NCI-H1417 treated with DMSO at 0.1 percent for 48 hours (cell line): ENCODE measurements around the gene FIP1L1.
"Not testable (repeated sequence)": the region's sequence is repeated elsewhere in the genome, so short reads cannot be mapped to it uniquely, and the experiment has no call there.

Source experiments
- DNase-seq: peaks from one replicate; lab custom pipeline; 2025; lab: John Stamatoyannopoulos, UW

FIP1L1 gene, protein sequence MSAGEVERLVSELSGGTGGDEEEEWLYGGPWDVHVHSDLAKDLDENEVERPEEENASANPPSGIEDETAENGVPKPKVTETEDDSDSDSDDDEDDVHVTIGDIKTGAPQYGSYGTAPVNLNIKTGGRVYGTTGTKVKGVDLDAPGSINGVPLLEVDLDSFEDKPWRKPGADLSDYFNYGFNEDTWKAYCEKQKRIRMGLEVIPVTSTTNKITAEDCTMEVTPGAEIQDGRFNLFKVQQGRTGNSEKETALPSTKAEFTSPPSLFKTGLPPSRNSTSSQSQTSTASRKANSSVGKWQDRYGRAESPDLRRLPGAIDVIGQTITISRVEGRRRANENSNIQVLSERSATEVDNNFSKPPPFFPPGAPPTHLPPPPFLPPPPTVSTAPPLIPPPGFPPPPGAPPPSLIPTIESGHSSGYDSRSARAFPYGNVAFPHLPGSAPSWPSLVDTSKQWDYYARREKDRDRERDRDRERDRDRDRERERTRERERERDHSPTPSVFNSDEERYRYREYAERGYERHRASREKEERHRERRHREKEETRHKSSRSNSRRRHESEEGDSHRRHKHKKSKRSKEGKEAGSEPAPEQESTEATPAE

DNA sequence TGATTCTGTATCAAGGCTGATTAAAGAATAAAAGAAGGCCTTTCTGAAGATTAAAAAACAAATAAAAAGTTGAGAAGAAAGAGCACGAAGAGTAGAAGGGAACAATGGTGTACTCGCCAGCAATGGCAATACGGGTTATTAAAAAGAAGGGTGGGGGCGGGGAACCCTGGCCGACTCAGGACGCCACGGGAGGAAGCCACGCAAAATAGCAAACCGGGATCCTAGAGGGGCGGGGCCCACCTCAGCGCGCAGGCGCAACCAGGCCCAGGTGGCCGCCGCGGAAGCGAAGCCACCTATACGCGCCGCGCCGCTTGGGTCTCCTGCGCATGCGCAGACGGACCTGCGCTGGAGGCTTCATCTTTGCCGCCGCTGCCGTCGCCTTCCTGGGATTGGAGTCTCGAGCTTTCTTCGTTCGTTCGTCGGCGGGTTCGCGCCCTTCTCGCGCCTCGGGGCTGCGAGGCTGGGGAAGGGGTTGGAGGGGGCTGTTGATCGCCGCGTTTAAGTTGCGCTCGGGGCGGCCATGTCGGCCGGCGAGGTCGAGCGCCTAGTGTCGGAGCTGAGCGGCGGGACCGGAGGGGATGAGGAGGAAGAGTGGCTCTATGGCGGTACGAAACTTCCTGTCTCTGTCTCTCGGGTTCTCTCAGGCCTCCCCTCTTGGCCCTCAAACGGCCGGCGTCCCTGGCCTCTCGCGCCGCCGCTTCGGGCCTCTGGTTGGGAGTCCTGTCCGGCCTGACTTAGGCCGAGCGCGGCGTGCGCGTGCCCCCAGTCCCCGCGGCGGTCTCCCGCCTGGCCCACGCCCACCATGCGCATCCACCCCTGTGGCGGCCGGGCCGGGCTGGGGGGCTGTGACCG is at the start of gene FIP1L1:
Gene FIP1L1, plus strand, starts transcription at position 323 of the 852 bp plus-strand sequence. Its CDS starts 198 bp downstream, at position 521.
- peak; percentile 58 for DNase-seq

DNA sequence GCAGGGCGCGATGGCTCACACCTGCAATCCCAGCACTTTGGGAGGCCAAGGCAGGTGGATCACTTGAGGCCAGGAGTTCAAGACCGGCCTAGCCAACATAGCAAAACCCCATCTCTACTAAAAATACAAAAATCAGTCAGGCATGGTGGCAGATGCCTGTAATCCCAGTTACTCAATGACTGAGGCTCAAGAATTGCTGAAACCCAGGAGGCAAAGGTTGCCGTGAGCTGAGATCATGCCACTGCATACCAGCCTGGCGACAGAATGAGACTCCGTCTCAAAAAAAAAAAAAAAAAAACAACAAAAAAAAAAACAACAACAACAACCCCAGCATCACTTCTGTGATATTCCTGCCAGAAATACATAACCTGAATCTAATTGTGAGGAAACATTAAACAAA is 42.5 kb upstream of the FIP1L1 start:
- not testable (repeated sequence) for DNase-seq

DNA sequence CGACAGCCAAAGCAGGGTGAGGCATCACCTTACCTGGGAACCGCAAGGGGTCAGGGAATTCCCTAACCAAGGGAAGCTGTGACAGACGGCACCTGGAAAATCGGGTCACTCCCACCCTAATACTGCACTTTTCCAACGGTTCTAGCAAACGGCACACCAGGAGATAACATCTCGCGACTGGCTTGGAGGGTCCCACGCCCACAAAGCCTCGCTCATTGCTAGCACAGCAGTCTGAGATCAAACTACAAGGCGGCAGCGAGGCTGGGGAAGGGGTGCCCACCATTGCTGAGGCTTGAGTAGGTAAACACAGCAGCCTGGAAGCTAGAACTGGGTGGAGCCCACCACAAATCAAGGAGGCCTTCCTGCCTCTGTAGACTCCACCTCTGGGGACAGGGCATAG is 37.3 kb upstream of the FIP1L1 start:
- DNase-seq, result not testable (repeated sequence)

DNA sequence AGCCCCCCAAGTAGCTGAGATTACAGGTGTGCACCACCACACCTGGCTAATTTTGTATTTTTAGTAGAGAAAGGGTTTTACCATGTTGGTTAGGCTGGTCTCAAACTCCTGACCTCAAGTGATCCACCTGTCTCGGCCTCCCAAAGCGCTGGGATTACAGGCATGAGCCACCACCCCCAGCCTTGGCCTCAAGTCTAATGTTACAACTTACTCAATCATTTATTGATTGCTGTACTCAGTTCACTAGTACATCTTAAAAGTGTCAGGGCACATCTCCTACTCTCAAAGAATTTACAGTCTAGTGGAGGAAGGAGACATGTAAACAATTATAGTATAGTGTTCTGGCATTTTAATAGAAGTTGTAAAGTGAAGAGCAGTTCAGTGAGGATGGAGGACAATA is 31.0 kb upstream of the FIP1L1 start:
- not testable (repeated sequence) for DNase-seq

DNA sequence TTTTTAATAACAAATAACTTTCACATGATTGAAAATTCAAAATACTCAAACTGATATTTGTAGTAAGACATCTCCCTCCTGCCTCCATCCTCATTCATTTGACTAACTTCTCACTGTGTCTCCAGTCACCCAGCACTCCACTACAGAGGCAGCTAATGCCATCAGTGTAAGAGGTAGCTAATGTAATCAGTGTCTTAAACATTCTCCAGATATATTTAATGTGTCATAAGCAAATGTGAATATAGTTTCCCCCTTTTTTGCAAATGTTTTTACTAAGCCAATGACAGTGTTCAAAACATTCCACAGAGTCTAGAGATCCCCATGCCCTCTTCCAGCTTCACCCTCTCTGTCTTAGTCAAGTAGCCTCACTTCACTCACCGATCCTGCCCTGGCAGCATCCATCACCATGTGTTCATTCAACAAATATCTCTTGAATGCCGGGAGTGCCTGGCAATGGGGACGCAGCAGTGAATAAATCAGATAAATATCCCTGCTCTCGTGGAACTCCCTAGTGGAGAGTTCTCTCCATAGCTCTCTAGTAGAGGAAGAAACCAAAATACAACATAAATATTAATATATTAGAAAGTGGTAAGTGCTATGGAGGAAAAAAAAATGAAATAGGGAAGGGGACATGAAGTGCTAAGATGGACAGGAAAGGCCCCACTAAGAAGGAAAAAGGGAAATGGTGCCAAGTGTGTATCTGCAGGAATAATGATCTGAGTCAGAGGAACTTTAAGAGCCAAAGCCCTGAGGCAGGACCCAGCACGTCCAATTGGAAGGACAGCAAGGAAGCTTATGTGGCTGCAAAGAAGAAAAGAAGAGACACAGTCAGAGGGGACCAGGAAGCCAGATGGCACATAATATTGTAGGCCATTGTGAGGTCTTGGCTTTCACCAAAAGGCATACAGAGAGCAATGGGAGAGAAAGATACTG is 30.3 kb upstream of the FIP1L1 start:
- no peak for DNase-seq

DNA sequence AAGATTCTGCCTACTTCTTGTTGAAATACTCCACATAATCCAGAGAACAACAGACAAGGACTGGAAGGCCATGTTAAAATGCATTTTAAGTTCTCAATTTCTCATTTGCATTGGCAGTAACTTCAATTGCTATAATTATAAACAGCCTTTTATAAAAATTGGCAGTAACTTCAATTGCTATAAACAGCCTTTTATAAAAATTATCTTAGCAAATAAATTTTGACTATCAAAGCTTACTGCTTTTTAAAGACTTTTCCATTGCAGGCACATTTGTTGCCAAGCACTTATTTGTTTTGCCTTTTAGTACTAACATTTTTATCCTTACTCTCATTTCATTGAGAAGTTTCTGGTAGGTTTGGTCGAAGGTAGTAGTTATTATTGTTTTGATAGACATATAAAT is 29.4 kb upstream of the FIP1L1 start:
- DNase-seq, result no peak

DNA sequence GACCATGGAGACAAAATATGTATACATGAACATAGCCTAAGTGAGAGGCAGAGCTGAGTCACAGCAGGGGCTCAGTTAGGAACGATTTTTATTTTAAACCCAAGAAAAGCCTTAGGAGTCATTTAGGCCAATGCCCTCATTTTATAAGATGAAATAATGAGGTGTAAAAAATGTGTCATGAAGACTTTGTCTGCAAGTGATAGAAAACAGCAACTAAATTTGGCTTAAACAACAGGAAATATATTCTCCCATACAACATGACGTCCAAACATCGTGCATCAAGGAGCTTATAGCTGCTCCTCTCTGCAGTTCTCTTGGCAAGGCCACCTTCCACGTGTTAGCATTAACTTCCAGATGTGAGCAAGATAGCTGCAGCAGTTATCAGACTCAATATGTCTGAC is 28.4 kb upstream of the FIP1L1 start:
- no peak for DNase-seq

DNA sequence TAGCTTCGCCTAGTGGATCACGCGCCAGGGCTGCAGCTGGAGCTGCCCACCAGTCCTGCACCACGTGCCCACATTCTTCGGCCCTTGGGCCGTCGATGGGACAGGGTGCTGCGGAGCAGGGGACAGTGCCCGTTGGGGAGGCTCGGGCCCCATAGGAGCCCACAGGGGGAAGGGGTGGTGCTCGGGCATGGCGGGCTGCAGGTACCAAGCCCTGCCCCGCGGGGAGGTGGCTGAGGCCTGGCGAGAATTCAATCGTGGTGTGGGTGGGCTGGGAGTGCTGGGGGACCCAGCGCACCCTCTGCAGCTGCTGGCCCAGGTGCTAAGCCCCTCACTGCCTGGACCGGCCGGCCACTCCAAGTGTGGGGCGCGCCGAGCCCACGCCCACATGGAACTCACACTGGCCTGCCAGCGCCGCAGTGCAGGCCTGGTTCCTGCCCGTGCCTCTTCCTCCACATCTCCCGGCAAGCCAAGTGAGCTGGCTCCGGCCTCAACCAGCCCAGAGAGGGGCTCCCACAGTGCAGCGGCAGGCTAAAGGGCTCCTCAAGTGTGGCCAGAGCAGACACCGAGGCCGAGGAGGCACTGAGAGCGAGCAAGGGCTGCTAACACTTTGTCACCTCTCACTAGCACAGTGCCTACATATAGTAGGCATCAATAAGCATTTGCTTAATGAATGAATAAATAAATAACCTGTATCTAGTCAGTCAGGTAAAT is 23.3 kb upstream of the FIP1L1 start:
- no peak for DNase-seq

DNA sequence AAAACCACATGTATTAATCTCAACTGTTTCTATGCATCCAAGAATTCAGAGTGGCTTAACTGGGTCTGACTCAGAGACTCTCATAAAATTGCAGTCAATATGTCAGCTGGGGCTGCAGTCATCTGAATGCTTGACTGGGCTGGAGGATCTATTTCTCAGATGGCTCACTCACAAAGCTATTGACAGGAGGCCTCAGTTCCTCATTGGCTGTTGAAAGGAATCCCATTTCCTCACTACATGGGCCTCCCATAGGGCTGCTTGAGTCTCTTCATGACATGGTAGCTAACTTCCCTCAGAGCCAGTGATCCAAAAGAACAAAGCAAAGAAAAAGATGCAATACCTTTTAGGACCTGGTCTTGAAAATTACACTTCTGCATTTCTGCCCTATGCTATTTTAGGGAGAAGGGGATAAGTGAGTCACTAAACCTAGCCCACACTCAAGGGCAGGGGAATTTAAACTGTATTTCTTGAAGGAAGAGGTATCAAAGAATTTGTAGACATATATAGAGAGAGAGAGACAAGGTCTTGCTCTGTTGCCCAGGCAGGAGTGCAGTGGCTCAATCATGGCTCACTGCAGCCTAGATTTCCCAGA is 21.4 kb upstream of the FIP1L1 start:
- no peak for DNase-seq

DNA sequence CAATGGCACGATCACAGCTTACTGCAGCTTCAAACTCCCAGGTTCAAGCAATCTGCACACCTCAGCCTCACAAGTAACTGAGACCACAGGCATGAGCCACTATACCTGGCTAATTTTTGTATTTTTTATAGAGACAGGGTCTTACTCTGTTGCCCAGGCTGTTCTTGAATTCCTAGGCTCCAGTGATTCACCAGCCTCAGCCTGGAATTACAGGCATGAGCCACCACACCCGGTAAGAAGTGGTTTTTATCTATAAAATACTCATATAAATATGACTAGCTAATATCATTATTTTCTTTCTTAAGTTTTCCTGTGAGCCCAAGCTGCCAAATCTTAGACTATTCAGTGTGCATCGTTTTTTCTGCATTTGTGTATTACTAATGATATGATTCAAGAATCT is 16.0 kb upstream of the FIP1L1 start:
- DNase-seq, result no peak

DNA sequence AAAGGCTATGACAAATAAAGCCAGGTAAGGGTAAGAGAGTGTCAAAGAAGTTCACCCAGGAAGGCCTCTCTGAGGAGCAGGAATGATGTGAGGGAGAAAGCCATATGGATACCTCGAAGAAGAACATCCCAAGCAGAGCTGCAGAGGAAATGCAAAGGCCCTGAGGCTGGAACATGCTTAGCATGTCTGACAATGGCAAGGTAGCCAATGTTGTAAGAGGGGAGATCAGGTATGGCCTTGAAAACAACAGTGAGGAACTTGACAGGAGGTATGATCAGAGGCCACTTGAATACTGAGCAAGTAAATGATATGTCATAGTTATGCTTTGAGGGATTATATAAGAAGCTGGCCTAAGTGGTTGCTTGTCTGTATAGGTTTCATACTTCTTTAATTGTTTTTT is 15.3 kb upstream of the FIP1L1 start:
- no peak for DNase-seq

DNA sequence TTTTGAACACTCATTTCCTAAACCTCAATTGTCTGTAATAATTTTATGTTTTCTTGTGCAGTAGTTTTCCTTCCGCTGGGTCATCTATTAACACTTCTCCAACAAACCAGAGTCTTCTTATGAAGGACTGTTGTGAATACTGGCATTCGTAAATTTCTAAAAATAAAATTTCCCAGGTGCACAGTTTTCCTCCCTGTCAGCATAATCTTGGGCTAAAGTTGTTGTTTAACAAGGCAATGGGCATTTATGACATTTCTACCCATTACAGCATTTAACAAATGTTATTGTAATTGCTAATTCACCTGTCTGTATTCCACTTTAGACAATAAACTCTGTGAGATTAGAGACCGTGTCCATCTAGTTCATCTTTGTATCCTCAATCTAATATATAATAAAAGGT is 12.8 kb upstream of the FIP1L1 start:
- DNase-seq, result no peak

DNA sequence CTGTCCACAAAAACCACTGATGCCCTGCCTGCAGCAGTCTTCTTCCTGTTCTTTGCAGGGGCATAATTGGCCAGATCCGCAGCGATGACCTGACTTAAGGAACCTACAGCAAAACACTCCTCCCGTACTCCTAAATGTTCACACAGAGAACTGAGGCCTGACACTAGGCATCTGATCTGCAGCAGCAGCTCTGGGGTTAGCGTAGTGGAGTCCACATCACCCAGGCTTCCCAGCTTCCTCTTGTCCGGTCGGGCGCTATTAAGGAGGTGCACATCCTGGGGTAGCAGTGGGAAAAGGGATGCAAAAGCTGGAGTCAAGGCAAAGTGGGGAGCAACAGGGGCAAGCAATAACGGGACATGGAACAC is 12.3 kb upstream of the FIP1L1 start:
- DNase-seq, result no peak

DNA sequence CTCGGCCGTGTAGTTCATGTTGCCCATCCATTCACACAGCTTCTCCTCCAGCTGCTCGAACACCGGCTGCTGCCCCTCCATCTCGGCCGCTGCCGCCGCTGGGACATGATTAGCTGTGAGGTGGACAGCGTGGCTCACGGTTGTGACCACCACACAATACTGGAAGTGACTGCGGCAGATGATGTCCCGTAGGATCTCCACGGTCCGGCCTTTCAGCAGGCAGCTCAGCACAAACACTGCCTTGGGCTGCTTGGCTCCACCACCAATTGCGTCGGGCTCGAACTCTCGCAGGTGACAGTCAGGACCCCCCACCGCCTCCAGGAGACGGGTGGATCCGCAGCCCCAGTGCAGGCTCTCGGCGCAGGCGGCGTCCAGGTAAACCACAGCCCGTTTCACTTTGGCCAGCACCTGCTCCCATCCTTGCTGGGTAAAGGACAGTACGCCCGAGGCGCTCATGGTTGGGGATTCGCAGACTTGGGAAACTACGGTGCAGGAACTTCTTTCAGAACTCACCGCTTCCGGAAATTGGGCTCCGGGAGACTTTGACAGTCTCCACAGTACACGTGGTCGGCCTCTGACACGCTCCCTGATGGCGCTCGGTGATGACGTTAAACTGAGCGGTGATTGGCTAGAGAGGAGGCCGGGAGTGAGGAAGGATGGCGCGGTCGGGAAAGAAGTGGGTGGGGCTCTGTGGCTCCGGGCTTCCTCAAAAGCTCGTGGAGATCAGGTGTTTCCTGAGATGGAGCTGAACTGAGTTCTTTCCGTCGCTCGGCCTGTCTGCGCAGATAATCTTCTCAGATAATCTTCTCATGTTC is 11.7 kb upstream of the FIP1L1 start, which contains the start of gene SCFD2:
Gene SCFD2, minus strand, starts transcription at position 576 of the 815 bp plus-strand sequence.
- DNase-seq, result peak; percentile 75

DNA sequence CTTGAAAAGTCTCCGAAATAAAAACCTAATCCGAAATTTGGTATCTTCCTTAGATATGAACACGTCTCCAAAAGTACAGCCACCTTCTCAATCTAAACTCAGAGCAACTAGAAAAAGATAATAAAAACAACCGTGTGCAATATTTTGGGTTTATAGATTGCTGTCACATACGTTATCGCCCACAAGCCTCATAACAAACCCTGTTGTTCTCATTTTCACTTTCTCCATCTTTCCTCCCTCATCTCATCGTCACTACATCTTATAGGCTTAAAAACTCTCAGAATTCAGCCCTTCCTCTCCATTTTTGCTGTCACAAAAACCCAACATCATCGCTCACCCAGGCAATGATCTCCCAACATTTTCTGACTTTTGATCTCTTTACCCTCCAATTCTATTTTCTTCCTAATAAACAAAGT is 11.1 kb upstream of the FIP1L1 start:
- no peak for DNase-seq

DNA sequence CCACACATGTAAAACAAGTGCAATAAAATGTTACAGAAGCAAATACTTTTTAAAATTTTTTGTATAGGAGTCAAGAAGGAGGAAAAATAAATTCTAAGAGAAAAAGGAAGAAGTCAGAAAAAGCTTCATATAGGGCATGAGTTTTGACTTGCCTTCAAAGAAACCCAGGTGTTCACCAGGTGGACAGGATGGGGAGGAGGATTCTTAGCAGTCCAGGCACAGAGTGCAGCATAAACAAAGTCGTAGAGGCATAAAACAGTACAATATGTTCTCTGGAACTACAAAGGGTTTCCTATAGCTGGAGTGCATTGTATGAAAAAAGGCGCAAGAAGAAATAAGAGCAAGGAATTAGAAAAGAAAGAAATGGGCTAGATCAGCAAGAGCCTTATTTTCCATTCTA is 9.7 kb upstream of the FIP1L1 start:
- DNase-seq, result no peak

DNA sequence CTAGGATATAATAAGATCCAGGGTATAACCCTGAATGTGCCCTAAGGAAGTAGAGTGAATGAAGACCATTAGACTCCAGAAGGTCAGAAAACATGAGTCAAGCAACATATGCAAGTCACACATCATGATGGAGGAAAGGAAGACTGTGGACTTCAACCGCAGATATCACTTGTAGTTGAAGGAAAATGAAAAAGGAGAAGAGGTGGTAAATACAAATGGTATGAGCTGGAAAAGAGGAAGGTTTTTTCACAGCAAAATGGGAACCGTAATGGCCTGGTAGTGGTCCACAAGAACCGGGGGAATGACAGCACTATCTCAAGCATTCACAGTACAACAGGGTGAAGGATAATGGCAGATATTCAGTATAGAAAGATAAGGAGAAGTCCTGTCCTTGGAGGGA is 6.4 kb upstream of the FIP1L1 start:
- no peak for DNase-seq

DNA sequence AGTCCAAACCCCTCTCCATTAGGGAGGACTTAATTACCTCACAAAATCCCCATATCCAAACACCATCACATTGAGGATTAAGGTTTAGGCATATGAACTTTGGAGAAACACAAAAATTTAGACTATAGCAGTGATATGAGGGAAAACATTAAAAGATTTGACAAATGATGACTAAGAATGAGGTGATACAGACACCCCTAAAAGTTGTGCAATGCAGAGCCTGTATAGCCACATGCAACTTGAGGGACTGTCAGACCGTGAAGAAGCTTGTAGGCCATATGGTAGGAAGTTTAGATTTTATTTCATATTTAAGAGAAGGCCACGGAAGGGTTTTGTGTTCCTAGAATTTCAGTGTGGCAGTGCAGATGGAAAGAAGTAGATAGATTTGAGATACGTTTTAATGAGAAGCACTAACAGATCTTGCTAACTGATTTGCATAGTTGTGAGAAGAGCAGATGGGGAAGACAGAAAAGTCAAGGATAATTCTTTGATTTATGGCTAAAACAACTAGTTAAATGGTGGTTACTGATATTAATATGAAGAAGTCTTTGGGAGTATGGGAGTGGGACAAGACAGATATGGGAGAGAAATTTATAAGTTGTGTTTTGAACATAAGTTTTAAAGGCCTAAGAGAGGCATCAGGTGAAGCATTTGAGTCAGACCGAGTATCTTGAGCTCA is 5.5 kb upstream of the FIP1L1 start:
- DNase-seq, result no peak

DNA sequence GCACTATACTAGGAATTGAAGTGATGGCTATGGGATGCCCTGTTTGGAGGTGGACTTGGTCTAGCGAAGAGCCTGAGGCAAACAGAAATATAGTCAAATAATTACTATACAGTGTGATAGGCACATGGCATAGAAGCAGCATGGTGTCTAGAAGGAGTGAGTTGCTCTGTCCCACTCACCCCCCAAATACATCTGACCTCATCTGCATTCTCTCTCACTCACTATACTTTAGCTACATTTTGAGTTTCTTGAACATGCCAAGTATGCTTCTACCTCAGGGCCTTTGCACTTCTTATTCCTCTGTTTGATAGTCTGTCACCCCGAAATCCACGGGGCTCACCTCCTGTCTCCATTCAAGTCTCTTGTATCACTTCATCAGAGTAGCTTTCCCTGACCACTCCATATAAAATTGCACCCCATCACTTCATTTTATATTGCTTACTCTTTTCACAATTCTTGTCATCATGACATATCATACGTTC is 2.6 kb upstream of the FIP1L1 start:
- no peak for DNase-seq
